NCI-H2227 treated with DMSO at 0.1 percent for 48 hours (cell line): ENCODE data around the gene PSMD10.

Source experiments
- DNase-seq: peaks from one replicate; lab custom pipeline; 2025; lab: John Stamatoyannopoulos, UW

PSMD10 gene

DNA sequence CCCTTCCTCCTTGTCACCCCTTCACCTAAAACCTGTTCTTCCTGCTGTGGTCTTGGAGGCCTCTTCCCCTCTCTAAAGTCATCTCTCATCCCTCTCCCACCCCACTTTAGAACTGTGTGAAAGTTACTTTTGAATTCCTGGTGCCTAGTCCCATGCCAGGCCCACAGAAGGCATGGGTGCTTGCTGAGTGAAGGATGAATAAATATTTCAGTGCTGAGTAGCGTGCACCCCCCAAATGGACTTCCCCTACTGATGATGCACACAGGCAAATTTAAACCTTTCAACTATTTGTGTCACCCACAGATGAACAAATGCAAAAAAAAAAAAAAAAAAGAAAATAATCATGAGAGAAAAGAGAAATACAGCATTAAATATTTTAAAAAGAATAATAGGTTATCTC lies 19.8 kb downstream of the PSMD10 start:
- DNase-seq: no peak

DNA sequence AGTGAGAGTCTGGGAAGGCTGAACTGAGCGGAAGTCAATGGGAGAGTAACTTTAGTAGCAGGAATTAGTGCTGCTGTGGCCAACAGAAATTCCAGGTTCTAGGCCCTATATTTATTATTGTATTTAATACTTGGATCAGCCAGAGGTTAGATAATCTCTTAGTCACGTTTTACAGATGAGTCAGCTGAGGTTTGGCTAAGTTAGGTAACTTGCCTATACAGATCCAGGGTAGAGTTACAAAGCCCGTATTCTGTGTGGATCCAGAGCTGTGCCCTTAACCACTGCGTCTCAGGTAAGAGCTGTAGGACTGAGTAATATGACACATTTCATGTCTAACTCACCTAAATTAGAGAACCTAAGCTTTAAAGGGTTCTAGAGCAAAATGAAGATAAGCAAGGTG lies 20.5 kb downstream of the PSMD10 start:
- DNase-seq: no peak

DNA sequence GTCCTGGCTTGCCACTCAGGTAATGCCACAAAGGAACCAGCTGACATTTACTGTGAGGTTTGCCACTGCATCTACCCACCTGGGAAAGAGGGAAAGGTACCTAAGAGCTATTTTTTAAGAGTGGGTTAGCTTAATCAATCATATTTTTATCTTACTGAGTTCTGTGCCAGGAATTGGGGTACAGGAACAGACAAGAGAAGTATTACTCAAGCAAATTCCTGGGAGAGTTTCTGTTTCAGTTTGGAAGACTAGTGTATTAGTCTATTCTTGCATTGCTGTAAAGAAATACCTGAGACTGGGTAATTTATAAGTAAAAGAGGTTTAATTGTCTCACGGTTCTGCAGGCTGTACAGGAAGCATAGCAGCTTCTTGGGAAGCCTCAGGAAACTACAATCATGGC lies 23.2 kb downstream of the PSMD10 start:
- DNase-seq: no peak

DNA sequence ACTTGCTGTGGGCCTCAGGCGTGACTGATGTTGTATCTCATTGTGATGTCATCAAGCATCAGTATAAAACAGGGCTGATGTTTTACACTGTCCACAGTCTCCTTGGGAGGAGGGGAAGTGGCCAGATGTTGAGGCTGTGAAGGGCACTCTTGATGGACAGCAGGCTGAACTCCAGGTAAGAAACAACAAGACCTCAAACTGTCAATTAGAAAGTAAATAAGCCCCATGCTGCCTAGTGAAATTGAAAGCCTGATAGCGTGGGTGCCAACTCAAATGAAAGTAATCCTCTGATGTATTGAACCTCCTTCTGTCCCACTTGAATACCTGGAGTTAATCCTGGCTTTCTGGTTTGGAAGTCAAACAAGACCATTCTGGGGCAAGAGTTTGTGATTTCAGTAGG lies 26.7 kb downstream of the PSMD10 start:
- DNase-seq: no peak

DNA sequence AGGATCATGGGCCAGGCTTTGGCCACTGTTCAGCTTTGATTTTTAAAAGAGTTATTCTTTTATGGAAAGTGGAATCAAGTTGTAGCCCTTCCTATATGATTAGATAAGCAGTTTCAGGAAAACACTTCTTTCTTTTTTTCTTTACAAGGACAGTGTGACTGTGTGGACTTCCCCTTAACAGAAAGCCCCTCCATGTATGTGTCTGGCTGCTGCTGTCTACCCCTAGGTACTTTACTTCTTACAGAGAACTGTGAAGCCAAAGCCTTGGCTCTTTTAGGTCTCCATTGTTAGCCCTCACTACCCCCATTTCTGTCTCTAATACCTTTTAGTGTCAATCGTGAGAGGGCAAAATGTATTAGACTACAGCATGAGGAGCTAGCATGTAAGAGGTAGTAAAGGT lies 27.3 kb downstream of the PSMD10 start:
- no peak for DNase-seq

DNA sequence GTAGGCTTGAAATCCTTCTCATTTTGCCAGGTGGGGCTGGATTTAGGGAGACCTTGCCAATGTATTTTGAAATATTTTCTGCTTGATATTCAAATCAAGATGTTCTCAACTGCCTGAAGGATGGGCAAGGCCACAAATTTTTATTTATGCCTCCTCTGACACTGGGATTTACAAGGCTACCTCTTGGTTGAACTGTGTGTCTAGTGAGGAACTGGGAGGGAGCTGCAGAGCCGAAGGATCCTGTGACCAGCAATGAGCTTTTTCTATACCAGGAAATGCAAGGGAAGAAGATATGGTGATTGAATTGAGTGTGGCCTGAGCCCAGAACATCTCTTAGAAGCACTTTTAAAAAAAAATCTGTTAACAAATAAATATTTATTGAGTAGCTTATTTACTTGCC lies 31.5 kb downstream of the PSMD10 start:
- no peak for DNase-seq

DNA sequence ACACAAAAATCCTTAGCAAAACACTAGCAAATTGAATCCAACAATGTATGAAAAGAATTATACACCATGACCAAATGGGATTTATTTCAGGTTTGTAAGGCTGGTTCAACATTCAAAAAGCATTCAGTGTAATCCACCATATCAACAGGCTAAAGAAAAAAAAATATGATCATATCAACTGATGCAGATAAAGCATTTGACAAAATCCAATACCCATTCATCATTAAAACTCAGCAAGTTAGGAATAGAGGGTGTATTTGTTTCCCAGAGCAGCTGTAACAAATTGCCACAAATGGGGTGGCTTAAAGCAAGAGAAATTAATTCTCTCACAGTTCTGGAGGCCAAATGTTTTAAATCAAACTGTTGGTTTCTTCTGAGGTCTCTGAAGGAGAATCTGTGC lies 35.8 kb downstream of the PSMD10 start:
- no peak for DNase-seq

DNA sequence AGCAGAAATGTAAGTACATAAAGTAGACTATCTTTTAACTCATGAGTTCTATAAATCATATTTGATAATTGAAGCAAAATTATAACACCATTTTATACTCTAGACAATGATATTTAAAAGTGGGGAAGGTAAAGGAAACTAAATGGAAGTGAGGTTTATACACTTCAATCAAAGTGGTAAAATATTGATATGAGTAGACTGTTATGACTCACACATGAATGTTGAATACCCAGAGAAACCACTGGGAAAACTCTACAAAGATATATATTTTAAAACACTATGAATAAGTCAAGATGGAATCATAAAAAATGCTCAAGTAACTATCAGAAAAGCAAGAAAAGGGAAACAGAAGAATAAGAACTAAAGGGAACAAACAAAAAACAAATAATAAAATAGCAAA lies 38.1 kb downstream of the PSMD10 start:
- no peak for DNase-seq

DNA sequence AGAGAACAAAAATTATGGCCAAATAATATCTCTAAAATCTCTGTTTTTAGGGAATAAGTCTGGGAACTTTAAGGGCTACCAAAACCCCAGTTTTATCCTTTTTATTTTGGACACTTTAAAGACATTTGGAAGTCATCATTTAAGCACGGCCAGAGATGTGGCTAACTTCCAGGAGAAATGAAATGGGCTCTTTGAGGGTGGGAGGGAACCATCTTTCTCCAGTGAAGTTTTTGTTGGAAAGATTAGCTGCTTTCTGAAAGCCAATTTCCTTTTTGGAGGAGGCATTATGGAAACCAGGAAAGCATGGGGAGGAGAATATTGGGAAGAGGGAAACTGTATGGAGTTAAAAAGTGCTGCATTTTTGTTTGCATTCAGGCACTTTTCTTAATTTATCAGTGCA lies 41.7 kb downstream of the PSMD10 start:
- DNase-seq: no peak

DNA sequence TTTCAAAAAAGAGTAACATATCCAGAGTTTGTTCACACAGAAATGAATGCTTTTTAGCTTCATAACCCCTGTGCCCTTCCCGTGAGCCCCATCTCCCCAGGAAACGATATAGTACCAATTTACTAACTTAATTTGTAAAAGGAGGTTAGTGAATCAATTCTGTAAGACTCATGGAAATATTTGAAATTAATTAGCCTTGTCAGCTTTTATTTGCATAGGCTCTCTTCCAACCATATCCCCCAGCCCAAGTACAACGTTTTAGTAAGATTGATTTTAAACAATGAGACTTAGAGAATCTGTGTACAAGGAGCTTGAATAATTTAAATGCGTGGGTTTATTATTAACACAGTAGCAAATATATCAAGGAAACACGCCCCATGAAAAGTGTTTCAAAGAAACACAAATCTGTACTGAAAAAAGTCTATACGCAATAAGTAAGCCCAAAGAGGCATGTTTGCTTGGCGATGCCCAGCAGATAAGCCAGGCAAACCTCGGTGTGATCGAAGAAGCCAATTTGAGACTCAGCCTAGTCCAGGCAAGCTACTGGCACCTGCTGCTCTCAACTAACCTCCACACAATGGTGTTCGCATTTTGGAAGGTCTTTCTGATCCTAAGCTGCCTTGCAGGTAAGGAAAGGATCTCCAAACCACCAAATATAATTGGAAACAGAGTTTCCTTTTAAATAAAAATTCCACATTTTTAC lies 46.6 kb downstream of the PSMD10 start, which contains the start of gene VSIG1:
VSIG1 (plus strand) TSS at position 512 of the 703 bp plus-strand sequence; CDS start at position 578, 66 bp downstream.
- no peak for DNase-seq

DNA sequence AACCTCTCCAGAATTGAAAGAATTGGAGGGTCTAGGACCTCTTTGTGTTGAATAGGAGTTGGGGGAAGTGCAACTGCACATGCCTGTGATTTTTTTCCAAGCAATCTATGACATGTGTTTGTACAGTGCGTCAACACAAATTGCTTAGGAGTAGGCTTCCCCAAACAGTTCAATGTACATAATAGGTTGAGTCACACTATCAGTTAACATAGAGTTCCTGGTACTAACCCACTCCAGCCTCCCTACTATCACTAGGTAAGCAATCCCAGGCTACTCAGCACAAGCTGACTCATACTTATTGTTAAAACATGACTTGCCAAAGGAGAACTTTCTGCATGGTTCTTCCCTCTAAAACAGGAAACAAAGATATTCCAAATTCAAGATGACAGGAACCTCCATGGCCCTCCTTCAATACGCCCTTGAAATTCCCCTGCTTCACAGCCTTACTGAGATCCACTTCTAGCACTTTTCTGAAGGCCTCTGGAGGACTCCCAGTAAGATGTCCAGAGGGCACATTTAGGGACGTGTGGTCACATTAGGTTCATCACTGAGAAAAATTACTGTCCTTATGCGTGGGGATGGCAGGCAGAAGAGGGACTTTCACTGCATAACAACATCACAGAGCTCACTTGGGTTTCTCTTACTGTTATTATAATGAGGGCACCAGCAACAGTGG lies 54.9 kb downstream of the PSMD10 start:
- no peak for DNase-seq

DNA sequence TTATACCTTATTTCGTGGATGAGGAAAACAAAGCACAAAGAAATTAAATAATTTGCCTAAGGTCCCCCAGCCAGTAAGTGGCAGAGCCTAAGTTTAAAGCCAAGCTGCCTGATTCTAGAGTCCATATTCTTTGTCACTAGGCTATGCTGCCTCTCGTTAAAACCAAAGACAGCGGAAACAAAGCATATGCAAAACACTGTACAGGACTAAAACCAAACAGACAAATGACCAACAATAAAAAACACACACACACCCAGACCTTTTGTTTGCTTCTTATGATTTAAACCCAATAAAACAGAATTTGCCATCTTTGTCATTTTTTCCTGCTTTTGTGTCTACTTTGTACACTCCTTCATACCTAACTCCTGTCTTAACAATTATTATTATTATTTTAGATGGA lies 56.6 kb downstream of the PSMD10 start:
- DNase-seq: no peak
